Activated naive CD8-positive, alpha-beta T cell treated with anti-CD3 and anti-CD28 coated beads, Interleukin-2, amount 50 U/mL, for 16 hours (primary cell): ENCODE measurements around the gene MYO1B.

Experiments used
- DNase-seq: peaks from one replicate; pipeline ENCODE4 v3.0.0-alpha.2; 2020; ENCODE audit warnings: low read depth, low spot score

MYO1B gene

GRCh38 chr2:191358325-191359025 is 113.3 kb downstream of the MYO1B start:
- no peak for DNase-seq

GRCh38 chr2:191359133-191359532 is 113.9 kb downstream of the MYO1B start:
- no peak for DNase-seq

DNA sequence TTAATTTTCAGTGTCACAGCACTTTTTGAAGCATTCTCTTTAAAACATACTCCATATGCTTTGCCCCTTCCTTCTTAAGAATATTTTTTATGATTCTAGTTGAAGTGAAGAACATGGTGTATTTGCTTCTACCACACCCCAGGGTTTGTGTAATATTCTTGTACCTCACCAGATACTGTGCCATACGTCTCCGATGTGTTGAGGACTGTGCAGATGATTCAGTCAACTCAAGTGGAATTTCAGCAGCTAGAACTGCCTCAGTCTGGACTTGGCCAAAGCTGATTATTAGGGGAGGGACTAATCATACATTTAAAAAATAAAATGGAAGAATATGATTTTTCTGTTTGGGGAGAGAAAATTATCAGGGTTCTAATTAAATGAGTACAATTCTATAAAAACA is 115.7 kb downstream of the MYO1B start:
- no peak for DNase-seq

DNA sequence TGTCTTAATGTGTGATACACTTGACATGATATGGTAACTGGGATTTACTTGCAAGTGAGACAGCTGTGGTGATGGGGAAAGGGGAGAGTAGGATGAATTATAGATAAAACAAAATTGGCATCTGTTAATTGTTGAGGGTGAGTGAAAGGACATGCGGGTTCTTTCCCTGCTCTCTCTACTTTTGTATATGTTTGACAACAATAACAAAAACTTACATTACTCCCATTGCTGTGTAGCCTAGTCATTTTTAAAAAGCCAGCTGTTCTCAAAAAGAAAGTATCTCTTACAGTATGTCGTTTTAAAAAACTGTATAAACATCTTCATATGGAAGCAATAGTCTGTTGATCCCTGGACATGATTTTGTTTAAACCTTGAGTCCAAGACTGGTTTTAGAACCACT is 117.6 kb downstream of the MYO1B start:
- DNase-seq = no peak

DNA sequence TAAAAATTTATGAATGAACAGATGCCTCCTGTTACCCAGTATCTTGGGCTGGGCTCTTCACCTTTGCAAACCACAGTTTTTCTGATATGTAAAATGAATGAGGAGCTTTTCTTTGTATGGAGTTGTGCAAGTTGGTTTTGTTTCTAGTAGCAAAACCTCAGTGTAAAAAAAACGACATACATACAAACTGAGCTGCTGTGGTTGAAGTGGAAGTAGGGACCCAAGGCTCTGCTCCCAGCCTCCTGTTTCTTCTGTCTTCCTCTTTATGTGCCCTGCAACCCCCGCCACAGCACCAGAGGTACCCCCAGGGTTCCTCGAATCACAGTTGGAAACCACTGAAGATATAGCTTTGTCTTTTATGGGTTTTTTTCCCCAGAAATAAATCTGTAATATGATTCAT is 118.1 kb downstream of the MYO1B start:
- DNase-seq = no peak

DNA sequence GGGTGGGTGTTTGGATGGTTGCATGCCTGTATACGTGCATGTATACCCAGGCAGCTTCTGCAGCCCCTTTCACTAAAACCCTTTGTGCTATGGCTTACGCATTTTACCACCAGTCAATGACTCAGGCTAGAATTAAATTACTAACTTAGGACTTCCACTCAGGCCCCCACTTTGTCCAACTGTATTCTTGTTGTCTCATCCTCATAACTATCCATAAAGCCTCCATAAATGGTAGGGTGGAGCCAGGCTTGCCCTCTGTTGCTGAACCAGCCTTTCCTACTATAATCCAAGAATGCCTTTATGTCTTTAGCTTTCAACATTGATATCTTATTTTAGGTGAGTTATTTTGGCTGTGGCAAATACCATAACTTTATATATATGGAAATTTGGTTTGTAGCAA is 119.9 kb downstream of the MYO1B start:
- no peak for DNase-seq

DNA sequence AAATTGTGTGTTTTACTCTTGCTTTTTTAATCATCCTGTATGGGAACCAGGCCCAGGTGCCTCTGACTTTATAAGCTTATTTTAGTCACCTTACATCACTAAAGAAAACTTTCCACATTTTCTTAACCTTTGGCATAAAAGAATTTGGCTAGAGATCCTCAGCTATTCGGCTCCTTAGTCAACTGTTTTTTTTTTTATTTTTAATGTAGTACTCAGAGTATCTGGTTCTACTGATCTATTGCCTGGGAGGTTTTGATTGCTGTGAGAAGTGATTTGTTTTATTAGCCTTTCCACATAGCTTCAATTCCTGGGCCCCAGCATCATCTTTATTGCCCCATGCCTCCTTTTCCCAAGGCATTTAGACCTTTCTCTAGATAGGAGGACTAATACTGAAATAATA is 121.0 kb downstream of the MYO1B start:
- DNase-seq = no peak

DNA sequence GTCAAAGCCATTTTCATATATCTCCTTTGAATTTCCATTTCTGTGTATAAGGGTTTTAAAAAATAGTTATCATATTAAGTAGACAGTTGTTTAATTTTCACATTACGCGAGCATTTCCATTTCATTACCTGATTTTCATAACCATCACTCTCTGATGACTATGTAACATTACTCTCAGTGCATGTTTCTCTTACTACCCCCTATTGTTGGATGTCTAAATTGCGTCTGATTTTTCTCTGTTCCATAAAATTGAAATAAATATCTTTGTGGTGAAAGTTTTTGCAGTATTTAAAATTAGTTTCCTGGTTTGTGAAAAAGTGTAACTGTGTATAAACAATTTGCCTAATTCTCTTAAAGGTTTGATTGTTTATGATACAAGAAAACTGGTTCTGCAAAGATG is 123.8 kb downstream of the MYO1B start:
- DNase-seq = no peak

DNA sequence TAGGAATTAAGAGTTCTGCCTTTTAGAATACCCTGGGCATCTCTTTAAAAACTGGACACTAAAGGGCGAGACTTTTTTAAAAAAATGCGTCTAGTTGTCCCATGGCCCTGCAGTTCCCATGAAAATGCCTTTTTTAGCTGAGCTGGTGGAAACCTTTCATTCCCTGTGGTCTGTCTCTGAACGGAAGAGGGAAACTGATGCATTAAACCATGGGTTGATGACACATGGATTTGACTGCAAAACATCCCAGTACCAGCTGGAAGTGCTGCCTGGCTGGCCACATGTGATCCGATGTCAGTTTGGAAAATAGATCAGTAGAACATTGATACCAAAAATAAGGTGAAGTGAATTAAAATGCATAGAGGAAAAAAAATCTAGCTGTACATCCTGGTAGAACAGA is 129.2 kb downstream of the MYO1B start:
- no peak for DNase-seq

DNA sequence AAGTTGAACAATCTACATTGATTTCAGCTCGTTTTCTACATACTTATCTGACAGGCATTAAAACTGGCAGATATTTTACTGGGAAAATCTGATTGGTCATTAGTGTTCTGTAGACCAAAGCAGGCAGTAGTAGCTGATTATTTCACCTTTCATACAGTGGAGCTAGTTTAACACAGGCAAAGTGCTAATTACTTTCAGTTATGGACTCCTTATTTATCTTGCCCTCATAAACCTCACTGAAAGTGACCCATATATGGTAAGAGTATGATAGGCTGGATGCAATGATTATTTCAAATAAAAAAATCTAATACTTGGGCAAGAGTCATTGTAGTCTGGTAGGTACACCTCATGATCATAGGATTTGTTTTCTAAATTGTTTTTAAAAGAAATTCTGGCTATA is 129.7 kb downstream of the MYO1B start:
- no peak for DNase-seq

- no peak for DNase-seq
These were observed 131.9 kb downstream of the MYO1B start for GRCh38 chr2:191376981-191377629.

DNA sequence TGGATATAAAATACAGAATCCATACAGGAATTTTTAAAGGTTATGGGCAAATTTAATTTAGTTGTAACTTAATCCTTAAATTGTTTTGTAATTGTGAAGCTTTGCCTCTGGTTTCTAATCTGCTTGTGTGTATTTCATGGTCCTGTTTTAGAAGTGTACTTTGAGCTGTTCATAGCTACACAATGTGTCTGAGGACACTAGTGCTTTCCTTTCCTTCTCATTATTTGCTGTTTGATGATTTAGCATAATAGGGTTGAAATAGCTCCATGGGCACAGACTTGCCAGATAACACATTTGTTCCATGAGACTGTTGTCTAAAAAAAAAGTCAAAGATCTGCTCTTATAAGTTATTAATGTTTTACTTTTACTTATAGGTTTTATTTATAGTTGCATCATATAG is 134.2 kb downstream of the MYO1B start:
- no peak for DNase-seq

GRCh38 chr2:191382801-191383200 is 137.6 kb downstream of the MYO1B start:
- DNase-seq = no peak

- DNase-seq = no peak
These were observed 138.3 kb downstream of the MYO1B start for GRCh38 chr2:191383486-191383885.

DNA sequence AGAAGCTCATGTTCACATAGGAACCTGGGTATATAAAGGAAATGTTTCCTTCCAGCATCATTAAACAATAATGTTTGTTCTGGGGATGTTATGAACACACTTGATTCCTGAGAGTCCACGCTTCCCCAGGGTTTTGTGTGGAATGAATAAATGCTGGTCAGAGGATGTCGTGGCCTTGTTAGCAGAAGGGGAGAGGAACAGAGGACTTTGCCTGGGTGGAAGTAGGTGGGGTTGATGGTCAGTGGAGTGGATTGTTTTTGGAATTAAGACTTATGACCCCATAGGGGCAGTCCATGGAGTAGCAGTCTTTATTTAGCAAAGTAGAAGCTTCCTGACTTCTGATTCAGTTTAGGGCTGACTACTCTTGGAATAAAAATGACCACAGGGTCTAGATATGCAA is 139.6 kb downstream of the MYO1B start:
- no peak for DNase-seq

- DNase-seq = no peak
These were observed 140.4 kb downstream of the MYO1B start for GRCh38 chr2:191385416-191386160.

GRCh38 chr2:191386938-191387536 is 141.8 kb downstream of the MYO1B start:
- no peak for DNase-seq

DNA sequence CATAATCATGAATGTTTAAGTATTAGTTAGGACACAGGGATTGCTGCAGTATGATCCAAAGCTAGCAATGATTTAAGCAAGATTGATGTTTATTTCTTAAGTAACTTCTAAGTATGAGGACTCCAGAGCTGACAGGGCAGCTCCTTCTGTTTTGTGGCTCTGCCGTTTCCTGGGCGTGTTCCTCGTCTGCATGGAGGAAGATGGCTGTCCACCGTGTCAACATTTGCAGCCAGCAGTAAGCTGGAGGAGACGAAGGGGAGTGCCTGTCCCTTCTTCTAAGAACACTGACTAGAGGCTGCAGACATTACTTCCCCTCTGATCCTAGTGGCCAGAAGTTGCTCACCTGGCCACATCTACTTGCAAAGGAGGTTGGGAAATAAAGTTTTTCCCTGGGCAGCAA is 144.1 kb downstream of the MYO1B start:
- no peak for DNase-seq

DNA sequence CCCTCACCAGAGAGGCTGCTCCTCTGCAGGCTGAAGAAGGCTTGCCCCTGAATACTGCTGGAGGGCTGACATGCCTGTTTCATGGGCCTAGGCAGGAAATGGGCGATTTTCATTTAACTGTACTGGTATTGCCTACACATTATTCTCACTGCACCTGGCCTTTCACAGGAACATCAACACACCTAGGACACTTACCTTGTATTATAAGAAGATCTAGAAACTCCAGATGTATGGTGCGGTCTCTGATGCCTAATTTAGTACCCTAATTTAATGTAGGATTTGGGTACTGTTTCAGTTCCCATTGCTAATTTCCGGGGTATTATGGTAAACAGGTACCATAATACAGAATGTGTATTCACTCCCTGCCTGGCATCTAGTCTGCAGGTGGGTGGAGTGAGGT is 146.0 kb downstream of the MYO1B start:
- no peak for DNase-seq

- DNase-seq = no peak
These were observed 148.8 kb downstream of the MYO1B start for GRCh38 chr2:191394043-191394442.

DNA sequence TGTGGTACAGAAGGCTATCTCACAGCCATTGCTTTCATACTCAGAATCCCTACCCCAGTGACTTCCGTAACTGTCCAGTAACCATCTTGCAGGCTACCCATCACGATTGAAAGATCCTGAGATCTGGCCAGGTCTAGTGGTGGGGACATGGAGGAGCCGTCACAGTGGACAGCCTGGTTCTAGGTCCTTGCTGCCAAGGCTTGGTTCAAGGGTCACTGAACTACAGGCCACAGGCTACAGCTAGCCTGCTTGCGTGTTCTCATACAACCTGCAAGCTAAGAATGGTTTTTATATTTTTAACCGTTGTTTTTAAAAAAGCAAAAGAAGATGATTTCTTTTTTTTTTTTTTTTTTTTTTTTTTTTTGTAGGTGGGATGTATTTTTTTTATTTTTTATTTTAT is 151.6 kb downstream of the MYO1B start:
- DNase-seq = no peak

DNA sequence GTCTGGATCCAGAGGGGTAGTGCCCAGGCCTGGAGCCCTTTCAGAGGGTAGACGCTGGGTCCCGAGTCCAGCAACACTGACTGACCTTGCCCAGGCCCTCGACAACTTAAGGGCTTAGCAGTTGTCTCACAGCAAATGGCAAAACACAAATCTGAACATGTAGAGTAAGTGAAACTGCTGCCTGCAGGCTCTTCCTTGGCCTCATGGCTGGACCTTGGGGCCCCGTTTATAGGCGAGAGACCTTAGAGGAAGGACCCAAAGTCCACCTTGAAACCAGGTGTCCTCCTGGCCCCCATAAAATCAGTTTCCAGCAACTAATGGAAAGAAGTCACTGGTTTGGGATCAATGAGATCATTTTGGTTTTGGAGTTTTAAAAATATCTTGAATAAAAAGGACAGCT is 154.4 kb downstream of the MYO1B start:
- DNase-seq = no peak

GRCh38 chr2:191401287-191401686 is 156.1 kb downstream of the MYO1B start:
- DNase-seq = no peak
